Measurements from ENCODE around the gene RAB7B. TPM values are rescaled to one million over a fixed set of nuclear protein-coding genes. Genes with fewer than 3 reads are reported as not detected.

The RAB7B gene
- total RNA-seq, 2 donors from 2014 or later = not detected

DNA sequence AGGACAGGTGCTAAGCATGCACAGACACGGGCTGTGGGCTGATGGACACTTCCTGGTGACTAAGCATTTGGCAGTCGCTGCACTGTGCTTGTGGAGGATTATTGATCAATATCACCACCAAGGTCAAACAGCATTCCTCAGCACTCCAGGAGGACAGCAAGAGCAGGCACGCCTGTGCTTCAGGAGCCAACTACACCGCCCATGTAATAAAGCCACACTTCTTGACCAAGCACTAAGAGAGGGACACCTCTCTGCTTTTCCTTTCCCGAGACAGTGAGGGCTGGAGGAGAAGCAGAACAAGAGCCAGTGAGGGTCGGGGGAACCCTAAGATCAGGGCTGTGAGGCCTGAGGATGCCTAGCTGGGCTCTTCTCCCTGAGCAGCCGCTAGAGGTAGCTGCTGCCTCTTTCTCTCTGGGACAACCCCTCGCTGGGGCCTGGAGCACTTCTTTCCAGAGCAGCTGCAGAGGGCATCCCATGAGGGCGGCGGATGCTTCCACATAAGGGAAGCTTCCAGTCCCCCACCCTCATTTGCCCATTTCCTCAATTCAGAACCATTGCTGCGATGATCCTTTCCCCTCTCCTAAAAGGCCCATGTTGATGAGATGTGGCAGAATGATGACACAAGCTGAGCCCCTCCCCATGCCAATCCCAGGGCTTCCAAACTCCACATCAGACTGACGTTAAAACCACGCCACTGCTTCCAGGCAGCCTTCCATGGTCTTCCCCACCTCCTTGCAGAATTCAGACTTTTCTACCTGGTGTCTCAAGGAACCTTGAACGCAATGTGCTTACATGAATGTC lies 19.1 kb downstream of the RAB7B start:
- Mint-ChIP-seq H3K36me3 (ENCODE audit: insufficient read depth in 2 of 2) (no peaks in the 10 kb centered on the region), H3K4me3 (no peak overlapping the region), H3K27me3 (ENCODE audit: low read depth) (no peaks in the 10 kb centered on the region), H3K9me3 (peaks cover 3 to 7% of the 10 kb centered on the region in 2 donors), H3K4me1 (ENCODE audit: low read depth) (no peaks in the 10 kb centered on the region), H3K27ac (no peak overlapping the region)
- peak; percentile 47 to 56 for ATAC-seq (replicated peaks in 1 of 2)
- peak; percentile 21 to 32 for DNase-seq

DNA sequence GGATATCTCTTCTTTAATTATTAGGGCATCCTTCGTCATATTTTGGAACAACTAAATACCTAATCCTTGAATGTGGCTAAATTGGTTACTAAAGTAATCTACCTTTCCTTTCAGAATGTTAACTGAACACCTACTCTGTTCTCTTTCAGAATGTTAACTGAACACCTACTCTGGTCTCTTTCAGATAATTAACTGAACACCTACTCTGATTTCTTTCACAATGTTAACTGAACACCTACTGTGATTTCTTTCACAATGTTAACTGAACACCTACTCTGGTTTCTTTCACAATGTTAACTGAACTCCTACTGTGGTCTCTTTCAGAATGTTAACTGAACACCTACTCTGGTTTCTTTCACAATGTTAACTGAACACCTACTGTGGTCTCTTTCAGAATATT lies 21.9 kb downstream of the RAB7B start:
- Mint-ChIP-seq H3K9me3 (peaks cover 3 to 7% of the 10 kb centered on the region in 2 donors), H3K4me3 (no peak overlapping the region), H3K36me3 (ENCODE audit: insufficient read depth in 2 of 2) (no peaks in the 10 kb centered on the region), H3K27ac (no peak overlapping the region), H3K4me1 (ENCODE audit: low read depth) (no peaks in the 10 kb centered on the region), H3K27me3 (ENCODE audit: low read depth) (no peaks in the 10 kb centered on the region)
- ATAC-seq (replicated peaks in 1 of 2) (no peak), DNase-seq (no peak)

DNA sequence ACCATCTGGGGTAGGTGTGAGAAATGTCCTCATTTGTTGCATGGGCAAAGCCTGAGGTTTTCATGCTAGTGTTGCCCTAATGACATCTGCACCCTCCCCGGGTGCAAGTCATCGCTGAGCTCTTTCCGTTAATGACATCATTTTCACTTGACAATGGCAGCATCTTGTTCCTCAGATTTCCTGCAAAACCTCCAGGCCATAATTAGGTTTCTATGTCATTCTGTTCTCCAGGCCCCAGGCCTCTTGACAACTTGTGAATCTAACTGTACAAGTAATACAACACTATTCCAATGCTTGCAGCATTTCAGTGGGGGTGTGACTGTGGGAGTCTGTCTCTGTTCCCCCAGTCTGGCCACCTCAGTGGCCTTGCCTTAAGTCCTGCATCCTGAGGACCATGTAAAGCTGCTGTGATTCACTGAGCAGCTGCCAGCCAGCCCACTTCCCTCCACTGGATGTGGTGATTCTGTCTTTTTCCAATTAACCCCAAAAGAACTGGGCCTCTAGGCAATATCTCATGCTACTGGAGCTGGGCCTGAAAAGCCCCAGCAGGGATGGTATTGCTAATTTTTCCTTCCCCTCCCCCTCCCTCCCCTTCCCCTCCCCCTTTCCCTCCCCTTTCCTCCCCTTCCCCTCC lies 22.8 kb downstream of the RAB7B start:
- no peaks in the 10 kb centered on the region for H3K4me1 Mint-ChIP-seq (ENCODE audit: low read depth)
- H3K27ac Mint-ChIP-seq = no peak overlapping the region
- DNase-seq = no peak
- peaks cover 3 to 7% of the 10 kb centered on the region in 2 donors for H3K9me3 Mint-ChIP-seq
- H3K27me3 Mint-ChIP-seq (ENCODE audit: low read depth) = no peaks in the 10 kb centered on the region
- no peak overlapping the region for H3K4me3 Mint-ChIP-seq
- no peak for ATAC-seq (replicated peaks in 1 of 2)
- no peaks in the 10 kb centered on the region for H3K36me3 Mint-ChIP-seq (ENCODE audit: insufficient read depth in 2 of 2)

DNA sequence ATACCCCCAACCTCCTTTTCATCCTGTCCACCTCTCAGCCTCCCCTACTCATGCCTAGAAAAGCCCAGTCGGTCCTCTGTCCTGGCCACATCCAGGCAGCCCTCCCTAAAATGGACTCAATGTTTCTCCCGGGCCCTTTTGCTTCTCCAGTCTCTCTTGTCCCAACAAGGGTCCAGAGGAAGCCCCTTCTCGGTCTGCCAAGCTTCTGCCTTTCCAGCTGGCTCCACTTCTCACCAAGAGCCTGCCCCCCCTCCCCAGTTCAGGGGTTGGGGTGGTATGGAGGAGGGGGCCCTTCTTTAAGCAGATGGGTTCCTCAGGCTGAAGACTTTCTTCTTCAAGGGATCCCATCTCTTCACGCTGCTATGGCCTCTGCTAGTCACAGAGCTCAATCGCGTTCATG lies 23.9 kb downstream of the RAB7B start:
- no peaks in the 10 kb centered on the region for H3K36me3 Mint-ChIP-seq (ENCODE audit: insufficient read depth in 2 of 2)
- no peaks in the 10 kb centered on the region for H3K27me3 Mint-ChIP-seq (ENCODE audit: low read depth)
- no peaks in the 10 kb centered on the region for H3K4me1 Mint-ChIP-seq (ENCODE audit: low read depth)
- ATAC-seq (replicated peaks in 1 of 2) (no peak), DNase-seq (no peak)
- no peak overlapping the region for H3K27ac Mint-ChIP-seq
- H3K4me3 Mint-ChIP-seq = no peak overlapping the region
- peaks cover 8 to 15% of the 10 kb centered on the region in 2 donors for H3K9me3 Mint-ChIP-seq

DNA sequence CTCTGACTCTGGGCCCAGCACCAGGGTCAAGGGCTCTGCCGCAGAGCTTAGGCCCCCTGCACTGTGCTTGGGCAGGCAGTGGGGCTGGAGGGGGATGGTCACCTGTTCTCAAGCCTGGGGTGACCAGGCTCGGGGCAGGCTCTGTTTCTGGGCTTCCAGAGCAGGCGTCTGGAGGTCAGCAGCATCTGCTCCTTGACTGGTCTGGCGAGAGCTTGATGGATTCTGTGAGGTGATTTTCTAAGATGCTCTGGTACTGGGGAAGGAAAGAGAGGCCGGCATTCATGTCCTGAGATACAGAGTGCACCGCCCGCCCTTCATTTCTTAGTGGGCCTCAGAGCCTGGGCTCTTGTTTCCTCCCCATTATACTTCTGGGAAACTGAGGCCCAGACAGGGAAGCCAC lies 24.5 kb downstream of the RAB7B start:
- Mint-ChIP-seq H3K4me3 (no peak overlapping the region), H3K9me3 (peaks cover 12 to 20% of the 10 kb centered on the region in 2 donors), H3K27me3 (ENCODE audit: low read depth) (no peaks in the 10 kb centered on the region), H3K36me3 (ENCODE audit: insufficient read depth in 2 of 2) (no peaks in the 10 kb centered on the region), H3K27ac (no peak overlapping the region), H3K4me1 (ENCODE audit: low read depth) (no peaks in the 10 kb centered on the region)
- ATAC-seq (replicated peaks in 1 of 2) = no peak
- DNase-seq = no peak

DNA sequence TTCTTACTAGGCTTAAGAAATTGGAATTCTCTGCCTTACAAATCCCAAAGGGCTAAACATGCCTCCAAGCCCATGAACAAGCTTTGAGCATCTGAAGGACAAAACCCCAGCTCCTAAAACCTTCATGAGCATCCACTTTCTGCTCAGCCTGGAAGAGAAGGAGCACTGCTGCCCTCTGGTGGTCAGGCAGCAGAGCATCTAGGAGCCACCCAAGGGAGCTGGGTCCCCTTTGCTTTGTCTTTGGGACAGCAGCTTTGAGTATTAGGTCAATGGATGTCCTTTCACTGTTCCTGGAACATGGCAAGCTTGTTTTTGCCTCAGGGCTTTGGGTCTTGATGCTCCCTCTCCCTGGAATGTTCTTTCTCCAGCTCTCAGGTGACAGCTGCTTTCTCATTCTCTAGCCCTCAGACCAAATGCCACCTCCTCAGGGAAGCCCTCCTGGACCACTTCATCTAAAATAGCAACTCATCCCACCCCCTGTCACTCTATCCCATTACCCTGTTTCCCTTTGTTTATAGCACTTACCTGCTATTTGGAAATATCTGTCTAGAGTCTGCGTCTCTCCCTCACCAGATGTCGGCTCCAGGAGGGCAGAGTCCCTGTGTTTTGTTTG lies 25.7 kb downstream of the RAB7B start:
- Mint-ChIP-seq H3K36me3 (ENCODE audit: insufficient read depth in 2 of 2) (no peaks in the 10 kb centered on the region), H3K27me3 (ENCODE audit: low read depth) (no peaks in the 10 kb centered on the region), H3K4me1 (ENCODE audit: low read depth) (no peaks in the 10 kb centered on the region), H3K27ac (no peak overlapping the region), H3K9me3 (peaks cover 16 to 25% of the 10 kb centered on the region in 2 donors), H3K4me3 (no peak overlapping the region)
- peak; percentile 81 to 83 for ATAC-seq (replicated peaks in 1 of 2)
- DNase-seq = peak; percentile 77 to 81

DNA sequence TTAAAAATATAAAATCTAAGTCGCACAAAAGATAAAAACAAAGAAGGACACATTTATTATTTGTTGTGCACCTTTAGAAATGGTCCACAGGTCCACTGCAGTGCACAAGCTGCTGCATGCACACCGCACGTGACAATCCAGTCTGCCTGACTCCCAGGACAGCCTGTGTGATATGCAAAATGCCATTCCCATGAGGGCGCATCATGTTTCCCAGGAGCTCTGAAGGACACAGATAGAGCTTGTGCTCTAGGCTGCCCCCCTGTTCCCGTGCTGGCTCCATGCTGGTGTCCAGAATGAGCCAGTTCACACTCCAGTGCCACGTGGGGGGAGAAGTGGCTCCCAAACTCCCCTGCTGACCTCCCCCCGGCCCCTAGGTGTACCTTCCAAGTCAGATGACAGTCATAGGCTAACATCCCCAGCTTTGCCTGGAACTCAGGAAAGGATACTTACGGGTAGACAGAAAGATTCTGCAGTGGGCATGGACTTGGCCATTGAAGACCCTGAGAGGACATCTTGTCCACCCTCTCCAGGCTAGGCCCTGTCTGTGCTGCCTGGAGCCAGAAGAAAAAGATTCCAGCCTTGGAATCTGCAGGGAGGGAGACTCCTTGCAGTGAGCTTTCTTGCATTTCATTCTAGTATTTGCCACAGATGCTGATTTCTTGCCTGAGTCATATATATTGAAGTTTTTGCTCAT lies 26.3 kb downstream of the RAB7B start:
- Mint-ChIP-seq H3K36me3 (ENCODE audit: insufficient read depth in 2 of 2) (no peaks in the 10 kb centered on the region), H3K9me3 (peaks cover 13 to 21% of the 10 kb centered on the region in 2 donors), H3K27me3 (ENCODE audit: low read depth) (no peaks in the 10 kb centered on the region), H3K4me1 (ENCODE audit: low read depth) (no peaks in the 10 kb centered on the region), H3K4me3 (no peak overlapping the region), H3K27ac (no peak overlapping the region)
- DNase-seq (no peak), ATAC-seq (replicated peaks in 1 of 2) (no peak)

DNA sequence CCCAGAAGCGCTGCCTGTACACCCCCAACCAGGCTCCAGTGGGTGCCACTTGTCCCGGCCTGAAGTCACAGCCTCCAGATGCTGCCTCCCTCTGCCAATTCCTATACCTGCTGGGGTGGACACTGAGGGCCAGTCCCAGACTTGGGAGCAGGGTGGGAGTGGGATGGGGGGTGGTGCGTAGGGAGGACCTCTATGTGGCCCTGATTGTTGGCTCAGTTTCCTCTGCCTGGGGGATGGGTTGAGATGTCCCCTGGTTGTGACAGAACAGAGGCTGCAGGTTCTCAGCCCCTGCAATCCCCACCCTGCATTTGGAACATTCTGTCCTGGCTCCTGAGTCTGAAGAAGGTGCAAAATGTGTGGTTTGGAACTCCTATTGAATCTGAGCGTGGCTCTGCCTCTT lies 27.2 kb downstream of the RAB7B start:
- H3K4me3 Mint-ChIP-seq = no peak overlapping the region
- no peak for DNase-seq
- no peaks in the 10 kb centered on the region for H3K36me3 Mint-ChIP-seq (ENCODE audit: insufficient read depth in 2 of 2)
- H3K4me1 Mint-ChIP-seq (ENCODE audit: low read depth) = no peaks in the 10 kb centered on the region
- no peaks in the 10 kb centered on the region for H3K27me3 Mint-ChIP-seq (ENCODE audit: low read depth)
- H3K27ac Mint-ChIP-seq = no peak overlapping the region
- peaks cover 13 to 18% of the 10 kb centered on the region in 2 donors for H3K9me3 Mint-ChIP-seq
- ATAC-seq (replicated peaks in 1 of 2) = no peak

DNA sequence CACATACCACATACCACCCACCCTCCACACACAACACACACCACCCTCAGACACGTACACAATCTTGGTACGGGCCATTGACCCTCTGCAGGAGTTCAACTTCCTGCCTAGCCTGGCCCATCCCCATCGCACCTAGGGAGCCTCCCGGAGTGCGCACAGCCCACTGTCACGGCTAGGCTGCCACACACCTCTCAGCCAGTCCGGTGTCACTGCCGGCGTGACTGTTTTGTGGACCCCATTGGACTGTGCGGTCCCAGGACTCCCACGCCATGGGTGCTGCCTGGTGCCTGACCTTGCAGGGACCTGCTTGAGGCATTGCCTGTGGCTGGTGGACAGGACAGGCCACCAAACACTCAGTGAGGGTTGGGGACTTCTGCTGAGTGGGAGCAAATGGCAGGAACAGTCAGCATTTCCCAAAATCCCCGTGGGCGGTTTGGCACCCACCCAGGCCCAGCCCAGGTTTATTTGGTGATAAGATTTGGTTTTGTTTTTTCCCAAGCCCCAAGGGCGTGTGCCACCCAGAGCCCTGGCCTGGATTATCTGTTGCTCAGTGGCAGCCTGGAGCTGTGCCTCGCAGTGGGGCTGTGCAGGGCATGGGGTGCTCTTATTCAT lies 27.7 kb downstream of the RAB7B start:
- Mint-ChIP-seq H3K4me3 (no peak overlapping the region), H3K27ac (no peak overlapping the region), H3K27me3 (ENCODE audit: low read depth) (no peaks in the 10 kb centered on the region), H3K36me3 (ENCODE audit: insufficient read depth in 2 of 2) (no peaks in the 10 kb centered on the region), H3K9me3 (peaks cover 13 to 18% of the 10 kb centered on the region in 2 donors), H3K4me1 (ENCODE audit: low read depth) (no peaks in the 10 kb centered on the region)
- ATAC-seq (replicated peaks in 1 of 2) (no peak), DNase-seq (no peak)

DNA sequence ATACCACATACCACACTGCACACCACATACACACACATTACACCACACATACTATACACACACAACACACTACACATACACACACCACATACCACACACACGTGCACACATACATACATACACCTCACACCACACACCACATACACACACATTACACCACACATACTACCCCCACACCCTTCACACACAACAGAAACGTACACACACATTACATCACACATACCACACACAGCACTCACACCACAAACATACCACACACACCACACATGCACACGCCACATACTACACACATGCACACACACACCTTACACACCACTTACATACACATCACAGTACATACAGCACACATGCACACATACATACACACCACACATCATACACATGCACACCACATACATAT lies 28.5 kb downstream of the RAB7B start:
- no peaks in the 10 kb centered on the region for H3K27me3 Mint-ChIP-seq (ENCODE audit: low read depth)
- no peak for DNase-seq
- no peak overlapping the region for H3K27ac Mint-ChIP-seq
- no peak for ATAC-seq (replicated peaks in 1 of 2)
- H3K9me3 Mint-ChIP-seq = peaks cover 13 to 18% of the 10 kb centered on the region in 2 donors
- H3K4me3 Mint-ChIP-seq = no peak overlapping the region
- no peaks in the 10 kb centered on the region for H3K4me1 Mint-ChIP-seq (ENCODE audit: low read depth)
- H3K36me3 Mint-ChIP-seq (ENCODE audit: insufficient read depth in 2 of 2) = no peaks in the 10 kb centered on the region

DNA sequence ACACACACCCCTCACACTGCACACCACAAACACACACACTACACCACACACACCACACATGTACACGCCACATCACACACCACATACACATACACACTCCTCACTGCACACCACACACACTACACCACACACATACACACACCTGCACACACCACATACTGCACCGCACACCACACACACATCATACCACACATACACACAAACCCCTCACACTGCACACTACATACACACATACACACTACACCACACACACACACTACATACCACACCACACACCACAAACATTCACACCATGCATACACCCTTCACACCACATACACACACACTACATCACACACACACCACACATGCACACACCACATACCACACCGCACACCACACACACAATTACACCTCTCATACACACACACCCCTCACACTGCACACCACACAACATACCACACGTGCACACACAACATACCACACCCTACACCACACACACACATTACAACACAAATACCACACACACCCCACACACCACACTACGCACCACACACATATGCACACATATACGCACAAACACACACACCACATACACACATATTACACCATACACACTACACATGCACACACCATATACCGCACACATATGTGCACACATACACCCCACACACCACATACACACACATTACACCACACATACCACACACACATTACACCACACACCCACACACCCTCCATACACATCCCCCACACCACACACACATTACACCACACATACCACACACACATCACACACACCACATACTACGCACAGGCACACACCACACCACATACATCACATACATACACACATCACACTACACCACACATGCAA lies 29.6 kb downstream of the RAB7B start:
- H3K27ac Mint-ChIP-seq = no peak overlapping the region
- H3K4me3 Mint-ChIP-seq = no peak overlapping the region
- DNase-seq = no peak

DNA sequence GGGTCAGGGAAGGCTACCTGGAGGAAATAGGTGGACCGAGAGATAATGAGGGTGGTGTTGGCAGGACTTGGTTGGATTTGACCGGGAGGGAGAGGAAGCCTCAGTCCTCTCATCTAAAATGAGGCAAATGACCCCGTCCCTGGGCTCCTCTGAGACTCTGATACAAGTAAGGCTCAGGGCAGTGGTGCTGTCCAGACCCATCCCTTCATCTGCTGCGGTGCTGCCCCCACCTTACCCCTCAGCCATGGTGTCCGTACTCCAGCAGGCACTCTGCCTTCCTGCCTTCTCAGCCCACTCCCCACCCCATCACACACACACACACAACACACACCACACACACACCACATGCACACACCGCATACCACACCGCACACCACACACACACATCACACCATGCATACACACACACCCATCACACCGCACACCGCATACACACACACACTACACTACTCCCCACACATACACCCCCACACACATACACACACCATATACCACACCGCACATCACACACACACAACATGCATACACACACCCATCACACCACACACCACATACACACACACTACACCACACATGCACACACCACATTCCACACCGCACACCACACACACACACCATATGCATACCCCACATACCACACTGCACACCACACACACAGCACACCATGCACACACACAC lies 30.6 kb downstream of the RAB7B start:
- Mint-ChIP-seq H3K9me3 (peaks cover 13 to 18% of the 10 kb centered on the region in 2 donors), H3K36me3 (ENCODE audit: insufficient read depth in 2 of 2) (no peaks in the 10 kb centered on the region), H3K4me1 (ENCODE audit: low read depth) (no peaks in the 10 kb centered on the region), H3K27me3 (ENCODE audit: low read depth) (no peaks in the 10 kb centered on the region), H3K27ac (no peak overlapping the region), H3K4me3 (no peak overlapping the region)
- no peak for DNase-seq
- no peak for ATAC-seq (replicated peaks in 1 of 2)

More for the DNA sequence above, 29.6 kb downstream of the RAB7B start:
- Mint-ChIP-seq H3K36me3 (ENCODE audit: insufficient read depth in 2 of 2) (no peaks in the 10 kb centered on the region), H3K9me3 (peaks cover 13 to 18% of the 10 kb centered on the region in 2 donors), H3K27me3 (ENCODE audit: low read depth) (no peaks in the 10 kb centered on the region), H3K4me1 (ENCODE audit: low read depth) (no peaks in the 10 kb centered on the region)
- no peak for ATAC-seq (replicated peaks in 1 of 2)

Data from activated T-cell treated with anti-CD3 and anti-CD28 coated beads, Interleukin-2, amount 50 U/mL, for 72 hours (primary cell).